Subcutaneous abdominal adipose tissue (tissue), 5 donors: ENCODE measurements around the gene FAM83D.
"Not testable (repeated sequence)": the region's sequence is repeated elsewhere in the genome, so short reads cannot be mapped to it uniquely, and the experiment has no call there.

Source experiments
- H3K27ac ChIP-seq: one replicate; pipeline ENCODE4 v1.7.0; 2013; ENCODE audit warnings: low read depth, mild to moderate bottlenecking, inconsistent platforms, low read length, moderate library complexity
- H3K27me3 ChIP-seq, 5 donors: one replicate each; pipeline ENCODE4 v1.7.0; 2013; ENCODE audit warnings: low read length in 5 of 5, inconsistent platforms in 1 of 5; ENCODE audit not compliant: control insufficient read depth in 5 of 5, insufficient read depth in 4 of 5
- H3K36me3 ChIP-seq, 5 donors: one replicate each; pipeline ENCODE4 v1.7.0; 2013; ENCODE audit warnings: low read length in 5 of 5; ENCODE audit not compliant: control insufficient read depth in 5 of 5, insufficient read depth in 5 of 5
- H3K4me1 ChIP-seq, 5 donors: one replicate each; pipeline ENCODE4 v1.7.0; 2013; ENCODE audit warnings: low read length in 5 of 5, mild to moderate bottlenecking in 3 of 5, moderate library complexity in 1 of 5; ENCODE audit not compliant: control insufficient read depth in 5 of 5, insufficient read depth in 5 of 5
- H3K4me3 ChIP-seq, 5 donors: one replicate each; pipeline ENCODE4 v1.7.0; 2013; ENCODE audit warnings: low read length in 5 of 5, low read depth in 1 of 5
- H3K9ac ChIP-seq, 5 donors: one replicate each; pipeline ENCODE4 v1.7.0; 2013; ENCODE audit warnings: low read length in 5 of 5, mild to moderate bottlenecking in 4 of 5, moderate library complexity in 3 of 5
- H3K9me3 ChIP-seq, 5 donors: one replicate each; pipeline ENCODE4 v1.7.0; 2013; ENCODE audit warnings: low read length in 5 of 5; ENCODE audit not compliant: control insufficient read depth in 5 of 5
- donor health status: healthy.
- donor health status: healthy.
- donor health status: healthy.
- donor health status: healthy.
- donor health status: healthy.

Gene FAM83D

DNA sequence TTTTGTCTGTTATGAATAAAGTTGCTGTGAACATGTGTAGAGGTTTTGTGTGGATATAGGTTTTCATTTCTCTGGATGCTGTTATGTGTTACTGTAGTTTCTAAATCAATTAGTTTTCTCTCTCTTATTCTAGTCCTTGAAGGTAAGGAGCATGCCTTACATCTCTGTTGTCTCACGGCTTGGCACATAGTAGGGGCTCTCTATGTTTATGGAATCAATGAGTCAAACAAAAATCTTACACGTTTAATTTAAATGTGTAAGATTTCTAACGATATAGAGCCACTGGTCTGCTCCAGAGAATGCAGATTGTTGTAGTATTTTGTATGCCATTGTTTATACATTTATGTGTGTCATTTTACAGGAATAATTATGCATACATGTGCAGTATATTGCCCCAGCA lies 20.6 kb downstream of the FAM83D start:
- Histone ChIP-seq H3K36me3 (peaks cover 0 to 3% (median 0%) of the 10 kb centered on the region in 5 donors), H3K27me3 (no peaks in the 10 kb centered on the region), H3K4me1 (no peaks in the 10 kb centered on the region), H3K9ac (no peak overlapping the region), H3K27ac (no peak overlapping the region), H3K9me3 (no peaks in the 10 kb centered on the region), H3K4me3 (no peak overlapping the region)

- H3K4me1 ChIP-seq = no peaks in the 10 kb centered on the region
- no peak overlapping the region for H3K27ac ChIP-seq
- no peaks in the 10 kb centered on the region for H3K9me3 ChIP-seq
- H3K27me3 ChIP-seq = no peaks in the 10 kb centered on the region
- H3K36me3 ChIP-seq = peaks cover 0 to 3% (median 0%) of the 10 kb centered on the region in 5 donors
- no peak overlapping the region for H3K9ac ChIP-seq
- H3K4me3 ChIP-seq = no peak overlapping the region
Observed at GRCh38 chr20:38947931-38948362, 21.7 kb downstream of the FAM83D start.

- H3K9me3 ChIP-seq = no peaks in the 10 kb centered on the region
- peaks cover 0 to 3% (median 0%) of the 10 kb centered on the region in 5 donors for H3K36me3 ChIP-seq
- H3K4me1 ChIP-seq = no peaks in the 10 kb centered on the region
- no peaks in the 10 kb centered on the region for H3K27me3 ChIP-seq
- no peak overlapping the region for H3K4me3 ChIP-seq
- H3K9ac ChIP-seq = no peak overlapping the region
- no peak overlapping the region for H3K27ac ChIP-seq
Observed at GRCh38 chr20:38950254-38950653, 24.0 kb downstream of the FAM83D start.

GRCh38 chr20:38951611-38952010 lies 25.4 kb downstream of the FAM83D start:
- H3K4me3 ChIP-seq = no peak overlapping the region

GRCh38 chr20:38952153-38952552 lies 25.9 kb downstream of the FAM83D start:
- peaks cover 0 to 3% (median 0%) of the 10 kb centered on the region in 5 donors for H3K36me3 ChIP-seq
- H3K27ac ChIP-seq = no peak overlapping the region
- H3K27me3 ChIP-seq = no peaks in the 10 kb centered on the region

More at GRCh38 chr20:38951611-38952010, 25.4 kb downstream of the FAM83D start:
- Histone ChIP-seq H3K36me3 (peaks cover 0 to 3% (median 0%) of the 10 kb centered on the region in 5 donors), H3K4me1 (no peaks in the 10 kb centered on the region), H3K27me3 (no peaks in the 10 kb centered on the region), H3K27ac (no peak overlapping the region), H3K9me3 (no peaks in the 10 kb centered on the region), H3K9ac (no peak overlapping the region)

DNA sequence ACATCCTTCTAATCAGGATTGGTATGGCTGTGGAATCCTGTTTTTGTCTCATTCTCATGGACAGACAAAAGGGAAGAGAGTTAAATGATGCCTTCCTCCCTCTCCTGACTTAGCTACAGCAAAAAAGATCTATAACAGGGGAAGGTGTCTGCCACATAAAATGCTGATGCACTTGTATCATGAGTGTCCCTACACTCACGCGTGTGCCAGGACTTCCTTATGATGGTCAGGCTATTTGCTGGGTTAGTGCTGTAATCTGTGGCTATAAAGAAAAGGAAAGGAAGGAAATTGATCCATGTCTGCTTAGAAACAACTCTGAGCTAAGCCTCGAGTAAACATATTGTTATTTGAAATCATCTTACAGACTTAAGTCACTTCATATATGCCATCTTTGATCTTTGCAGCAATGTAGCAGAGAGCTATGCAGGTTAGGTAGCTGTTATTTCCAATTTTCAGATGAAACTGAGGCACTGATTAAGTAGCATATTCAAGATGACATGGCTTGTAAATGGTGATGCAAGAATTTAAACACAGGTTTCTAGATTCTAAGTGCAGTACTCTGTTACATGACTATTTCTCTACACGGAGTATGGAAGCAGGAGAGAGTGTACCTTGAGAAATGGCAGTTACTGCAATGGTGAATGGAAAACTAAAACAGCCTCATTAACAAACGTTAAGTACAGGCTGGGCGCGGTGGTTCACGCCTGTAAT lies 27.6 kb downstream of the FAM83D start:
- Histone ChIP-seq H3K36me3 (peaks cover 0 to 3% (median 0%) of the 10 kb centered on the region in 5 donors), H3K4me1 (no peaks in the 10 kb centered on the region), H3K9me3 (no peaks in the 10 kb centered on the region), H3K27ac (no peak overlapping the region), H3K27me3 (no peaks in the 10 kb centered on the region), H3K4me3 (no peak overlapping the region), H3K9ac (no peak overlapping the region)

More at GRCh38 chr20:38952153-38952552, 25.9 kb downstream of the FAM83D start:
- H3K9me3 ChIP-seq = no peaks in the 10 kb centered on the region
- no peak overlapping the region for H3K9ac ChIP-seq
- no peak overlapping the region for H3K4me3 ChIP-seq
- no peaks in the 10 kb centered on the region for H3K4me1 ChIP-seq

DNA sequence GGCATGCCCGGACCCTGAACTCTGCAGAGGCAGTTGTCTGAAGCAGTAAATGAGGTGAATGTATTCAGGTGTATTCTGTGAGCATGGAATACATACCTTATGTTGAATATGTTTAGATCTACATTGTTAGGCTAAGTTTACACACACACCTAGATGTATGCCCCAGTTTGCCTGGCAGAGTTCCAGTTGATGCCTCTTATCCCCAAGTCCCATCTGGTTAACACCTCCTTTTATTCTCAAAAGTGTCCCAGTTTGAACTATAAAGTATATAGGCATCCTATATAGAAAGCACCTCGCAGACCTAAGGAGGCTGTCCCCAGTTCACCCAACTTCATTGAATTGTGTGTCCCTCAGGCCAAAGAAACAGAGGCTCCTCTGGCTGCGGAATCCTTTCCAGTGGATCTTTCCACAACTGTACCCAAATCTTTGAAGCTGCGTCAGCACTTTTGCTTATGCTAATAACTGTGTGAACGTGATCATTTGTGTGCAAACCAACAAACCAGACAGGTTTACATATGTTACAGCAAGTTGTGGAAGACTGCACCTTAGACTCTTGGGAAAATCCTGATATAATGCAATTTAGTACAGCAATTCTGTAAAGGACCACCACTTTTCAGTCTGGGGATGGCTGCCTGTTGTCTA lies 31.1 kb downstream of the FAM83D start:
- H3K9ac ChIP-seq = no peak overlapping the region
- no peak overlapping the region for H3K27ac ChIP-seq
- H3K36me3 ChIP-seq = no peaks in the 10 kb centered on the region
- H3K9me3 ChIP-seq = no peaks in the 10 kb centered on the region
- H3K27me3 ChIP-seq = no peaks in the 10 kb centered on the region
- peaks cover 0 to 8% (median 5%) of the 10 kb centered on the region in 5 donors for H3K4me1 ChIP-seq
- no peak overlapping the region for H3K4me3 ChIP-seq

- Histone ChIP-seq H3K4me1 (peaks cover 0 to 14% (median 11%) of the 10 kb centered on the region in 5 donors), H3K9me3 (no peaks in the 10 kb centered on the region), H3K4me3 (no peak overlapping the region), H3K27ac (no peak overlapping the region), H3K36me3 (no peaks in the 10 kb centered on the region), H3K9ac (no peak overlapping the region), H3K27me3 (no peaks in the 10 kb centered on the region)
Observed at GRCh38 chr20:38957915-38958485, 31.8 kb downstream of the FAM83D start.

DNA sequence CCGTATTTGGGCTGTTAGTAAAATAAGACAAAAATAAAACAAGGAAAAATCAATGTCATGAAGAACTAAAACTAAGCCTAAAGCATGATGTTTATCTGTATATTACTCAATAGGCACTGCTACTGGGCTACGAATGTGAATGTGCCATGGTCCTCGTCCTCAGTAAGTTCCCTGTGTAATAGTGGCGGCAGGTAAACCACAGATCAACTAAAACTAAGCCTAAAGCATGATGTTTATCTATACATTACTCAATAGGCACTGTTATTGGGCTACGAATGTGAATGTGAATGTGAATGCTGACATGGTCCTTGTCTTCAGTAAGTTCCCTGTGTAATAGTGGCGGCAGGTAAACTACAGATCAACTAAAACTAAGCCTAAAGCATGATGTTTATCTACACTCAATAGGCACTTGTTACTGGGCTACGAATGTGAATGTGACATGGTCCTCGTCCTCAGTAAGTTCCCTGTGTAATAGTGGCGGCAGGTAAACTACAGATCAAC lies 34.0 kb downstream of the FAM83D start:
- H3K27me3 ChIP-seq, H3K9me3 ChIP-seq, H3K4me3 ChIP-seq, H3K9ac ChIP-seq, H3K27ac ChIP-seq, H3K36me3 ChIP-seq: not testable (repeated sequence)
- peaks cover 0 to 17% (median 14%) of the 10 kb centered on the region in 5 donors for H3K4me1 ChIP-seq

DNA sequence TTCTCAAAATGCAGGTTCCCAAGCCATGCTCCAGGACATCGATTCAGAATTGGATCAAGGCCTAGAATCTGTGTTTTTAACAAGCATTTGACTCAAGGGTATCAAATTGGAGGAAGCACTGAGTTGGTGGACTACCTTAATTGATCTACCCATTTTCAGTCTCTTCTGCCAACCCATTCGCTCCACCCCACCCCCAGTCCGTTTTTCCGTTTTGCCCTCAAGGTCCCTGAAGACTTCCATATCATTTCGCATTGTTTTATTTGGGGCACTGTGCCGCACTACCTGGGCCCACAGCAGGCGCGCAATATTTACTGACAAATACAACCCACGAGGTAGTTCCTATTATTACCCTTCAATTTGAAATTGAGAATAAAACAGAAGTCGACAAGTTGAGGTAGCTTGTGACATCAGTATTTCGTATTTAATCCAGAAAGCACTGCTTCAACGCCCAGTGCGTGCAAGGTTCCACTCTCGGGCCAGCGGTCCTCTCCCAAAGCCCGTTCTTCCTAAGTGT lies 35.4 kb downstream of the FAM83D start:
- Histone ChIP-seq H3K4me1 (peaks cover 0 to 17% (median 14%) of the 10 kb centered on the region in 5 donors), H3K4me3 (peak overlapping the region; percentile 94 to 97 (median 96)), H3K27ac (peak overlapping the region; percentile 57), H3K36me3 (peaks cover 0 to 7% (median 0%) of the 10 kb centered on the region in 5 donors), H3K27me3 (no peaks in the 10 kb centered on the region), H3K9me3 (no peaks in the 10 kb centered on the region), H3K9ac (peak overlapping the region; percentile 26 to 72 (median 63))
